GM12892 (cell line): ENCODE results near the gene LDAH.

Source experiments
- POLR2A ChIP-seq: IDR thresholded peaks from 2 replicates; pipeline ENCODE4 v1.6.1; 2011; ENCODE audit warnings: low read depth, low read length, control low read depth
- POLR2AphosphoS5 ChIP-seq: IDR thresholded peaks from 2 replicates; pipeline ENCODE4 v1.6.1; 2011; ENCODE audit warnings: low read depth, low read length, control low read depth
- TAF1 ChIP-seq: IDR thresholded peaks from 2 replicates; pipeline ENCODE4 v1.6.1; 2011; ENCODE audit warnings: low read depth, mild to moderate bottlenecking, control low read depth, low read length, borderline replicate concordance

DNA sequence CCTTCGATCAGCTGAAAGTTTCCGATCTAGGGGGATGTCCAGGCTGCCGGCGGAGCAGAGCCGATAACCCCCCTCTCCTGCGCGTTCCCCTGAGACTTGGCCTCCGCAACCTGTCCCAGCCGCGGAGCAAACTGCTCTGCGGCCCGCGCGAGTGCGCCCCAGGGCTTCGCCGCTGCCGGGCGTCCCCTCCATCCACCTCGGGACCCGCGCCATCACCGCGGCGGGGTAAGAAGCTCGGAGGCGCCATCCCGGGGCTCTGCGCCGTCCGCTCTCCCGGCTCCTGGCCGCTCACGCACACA, 156.9 kb downstream of the LDAH start:
- TF ChIP-seq POLR2AphosphoS5 (no peak), TAF1 (no peak), POLR2A (no peak)
